ENCODE measurements around the gene CROCC. TPM values are rescaled to one million over a fixed set of nuclear protein-coding genes. Genes with fewer than 3 reads are reported as not detected.

The CROCC gene
- total and polyA plus RNA-seq, 2 experiments from 2014 or later = 15.1 to 106 TPM

DNA sequence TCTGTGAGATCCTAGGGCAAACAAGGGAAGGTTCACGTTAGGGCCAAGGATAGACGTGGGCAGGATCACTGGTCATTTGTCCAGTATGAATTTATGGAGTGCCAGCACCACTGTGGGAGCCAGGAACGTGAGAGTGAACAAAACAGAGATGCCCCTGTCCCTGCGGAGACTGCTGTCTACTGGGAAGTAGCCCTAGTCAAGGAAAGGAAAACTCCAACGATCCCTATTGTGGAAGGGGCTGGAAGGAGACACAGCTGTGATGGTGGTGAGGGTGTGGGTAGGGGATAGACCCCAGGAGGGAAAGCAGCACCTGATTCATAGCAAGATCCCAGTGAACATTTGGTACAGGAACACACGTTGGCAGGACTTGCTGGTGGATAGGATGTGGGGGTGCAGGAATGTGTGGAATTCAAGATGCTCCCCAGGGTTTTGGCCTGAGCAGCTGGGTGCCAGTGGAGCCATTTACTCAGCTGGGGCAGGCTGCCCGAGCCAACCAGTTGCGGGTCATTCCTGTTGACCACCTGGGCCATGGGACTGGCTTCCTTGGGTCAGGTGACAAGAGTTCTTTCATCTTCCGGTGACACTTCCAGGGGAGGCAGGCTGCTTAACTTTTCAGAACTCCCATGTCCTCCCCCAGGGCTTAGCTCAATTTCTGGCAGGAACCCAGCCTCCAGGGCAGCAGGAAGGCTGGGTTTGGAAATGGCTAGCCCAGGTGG, 91.2 kb downstream of the CROCC start:
- Histone ChIP-seq H3K27me3 (ENCODE audit: insufficient read depth) (no peaks in the 10 kb centered on the region), H3F3A (replicated peaks; ENCODE audit: low read depth) (peaks cover 16% of the 10 kb centered on the region; the same call in 1 of the 2 replicates), H3K79me2 (replicated peaks; ENCODE audit: insufficient read depth) (peaks cover 9% of the 10 kb centered on the region), H3K27ac (ENCODE audit: low read depth) (peak overlapping the region; percentile 76), H3K4me2 (peak overlapping the region; percentile 80), H3K4me1 (ENCODE audit: insufficient read depth) (peaks cover 45% of the 10 kb centered on the region), H2AFZ (no peak overlapping the region), H3K36me3 (ENCODE audit: insufficient read depth) (no peaks in the 10 kb centered on the region), H4K20me1 (replicated peaks; ENCODE audit: insufficient read depth) (peaks cover 8% of the 10 kb centered on the region), H3K9me2 (ENCODE audit: insufficient read depth) (no peaks in the 10 kb centered on the region), H3K4me3 (peak overlapping the region; percentile 93; the same call in 1 of the 2 replicates)
- DNase-seq (ENCODE audit: low spot score) = peak; percentile 71
- Mint-ChIP-seq H3K27ac (peak overlapping the region; percentile 31; the same call in 1 of the 2 replicates), H3K4me1 (peaks cover 64% of the 10 kb centered on the region), H3K27me3 (ENCODE audit: insufficient read depth, low read depth, poor library complexity) (peaks cover 27% of the 10 kb centered on the region), H3K4me3 (peak overlapping the region; percentile 75), H3K36me3 (ENCODE audit: low read depth) (peaks cover 5% of the 10 kb centered on the region; the same call in 2 of the 3 replicates), H3K9me3 (no peaks in the 10 kb centered on the region)
- peak; percentile 6 for ATAC-seq
- TF ChIP-seq NANOG (IDR thresholded peaks at IDR 0.05; ENCODE audit: borderline replicate concordance) (no peak), ZNF331 (CRISPR knock-in tag; IDR thresholded peaks at IDR 0.05; ENCODE audit: low read depth) (no peak), POLR2AphosphoS5 (IDR thresholded peaks at IDR 0.05; ENCODE audit: low read depth) (no peak), STAT1 (IDR thresholded peaks at IDR 0.05; ENCODE audit: unreplicated experiment) (no peak), JUNB (IDR thresholded peaks at IDR 0.05; ENCODE audit: unreplicated experiment) (no peak), EZH2phosphoT487 (IDR thresholded peaks at IDR 0.05; ENCODE audit: unreplicated experiment) (no peak), CREB1 (CRISPR knock-in tag; IDR thresholded peaks at IDR 0.05; ENCODE audit: low read depth) (no peak), ZNF114 (CRISPR knock-in tag; IDR thresholded peaks at IDR 0.05) (no peak), EZH2 (IDR thresholded peaks at IDR 0.05; ENCODE audit: low read depth, unreplicated experiment) (no peak)
- TF ChIP-seq, protein P1, sequence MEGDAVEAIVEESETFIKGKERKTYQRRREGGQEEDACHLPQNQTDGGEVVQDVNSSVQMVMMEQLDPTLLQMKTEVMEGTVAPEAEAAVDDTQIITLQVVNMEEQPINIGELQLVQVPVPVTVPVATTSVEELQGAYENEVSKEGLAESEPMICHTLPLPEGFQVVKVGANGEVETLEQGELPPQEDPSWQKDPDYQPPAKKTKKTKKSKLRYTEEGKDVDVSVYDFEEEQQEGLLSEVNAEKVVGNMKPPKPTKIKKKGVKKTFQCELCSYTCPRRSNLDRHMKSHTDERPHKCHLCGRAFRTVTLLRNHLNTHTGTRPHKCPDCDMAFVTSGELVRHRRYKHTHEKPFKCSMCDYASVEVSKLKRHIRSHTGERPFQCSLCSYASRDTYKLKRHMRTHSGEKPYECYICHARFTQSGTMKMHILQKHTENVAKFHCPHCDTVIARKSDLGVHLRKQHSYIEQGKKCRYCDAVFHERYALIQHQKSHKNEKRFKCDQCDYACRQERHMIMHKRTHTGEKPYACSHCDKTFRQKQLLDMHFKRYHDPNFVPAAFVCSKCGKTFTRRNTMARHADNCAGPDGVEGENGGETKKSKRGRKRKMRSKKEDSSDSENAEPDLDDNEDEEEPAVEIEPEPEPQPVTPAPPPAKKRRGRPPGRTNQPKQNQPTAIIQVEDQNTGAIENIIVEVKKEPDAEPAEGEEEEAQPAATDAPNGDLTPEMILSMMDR (conservative IDR thresholded peaks at IDR 0.05; ENCODE audit: low read depth in 2 of 2) = no peak
- TF ChIP-seq, protein P2, sequence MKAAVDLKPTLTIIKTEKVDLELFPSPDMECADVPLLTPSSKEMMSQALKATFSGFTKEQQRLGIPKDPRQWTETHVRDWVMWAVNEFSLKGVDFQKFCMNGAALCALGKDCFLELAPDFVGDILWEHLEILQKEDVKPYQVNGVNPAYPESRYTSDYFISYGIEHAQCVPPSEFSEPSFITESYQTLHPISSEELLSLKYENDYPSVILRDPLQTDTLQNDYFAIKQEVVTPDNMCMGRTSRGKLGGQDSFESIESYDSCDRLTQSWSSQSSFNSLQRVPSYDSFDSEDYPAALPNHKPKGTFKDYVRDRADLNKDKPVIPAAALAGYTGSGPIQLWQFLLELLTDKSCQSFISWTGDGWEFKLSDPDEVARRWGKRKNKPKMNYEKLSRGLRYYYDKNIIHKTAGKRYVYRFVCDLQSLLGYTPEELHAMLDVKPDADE (IDR thresholded peaks at IDR 0.05) = no peak
- TF ChIP-seq, protein P3, sequence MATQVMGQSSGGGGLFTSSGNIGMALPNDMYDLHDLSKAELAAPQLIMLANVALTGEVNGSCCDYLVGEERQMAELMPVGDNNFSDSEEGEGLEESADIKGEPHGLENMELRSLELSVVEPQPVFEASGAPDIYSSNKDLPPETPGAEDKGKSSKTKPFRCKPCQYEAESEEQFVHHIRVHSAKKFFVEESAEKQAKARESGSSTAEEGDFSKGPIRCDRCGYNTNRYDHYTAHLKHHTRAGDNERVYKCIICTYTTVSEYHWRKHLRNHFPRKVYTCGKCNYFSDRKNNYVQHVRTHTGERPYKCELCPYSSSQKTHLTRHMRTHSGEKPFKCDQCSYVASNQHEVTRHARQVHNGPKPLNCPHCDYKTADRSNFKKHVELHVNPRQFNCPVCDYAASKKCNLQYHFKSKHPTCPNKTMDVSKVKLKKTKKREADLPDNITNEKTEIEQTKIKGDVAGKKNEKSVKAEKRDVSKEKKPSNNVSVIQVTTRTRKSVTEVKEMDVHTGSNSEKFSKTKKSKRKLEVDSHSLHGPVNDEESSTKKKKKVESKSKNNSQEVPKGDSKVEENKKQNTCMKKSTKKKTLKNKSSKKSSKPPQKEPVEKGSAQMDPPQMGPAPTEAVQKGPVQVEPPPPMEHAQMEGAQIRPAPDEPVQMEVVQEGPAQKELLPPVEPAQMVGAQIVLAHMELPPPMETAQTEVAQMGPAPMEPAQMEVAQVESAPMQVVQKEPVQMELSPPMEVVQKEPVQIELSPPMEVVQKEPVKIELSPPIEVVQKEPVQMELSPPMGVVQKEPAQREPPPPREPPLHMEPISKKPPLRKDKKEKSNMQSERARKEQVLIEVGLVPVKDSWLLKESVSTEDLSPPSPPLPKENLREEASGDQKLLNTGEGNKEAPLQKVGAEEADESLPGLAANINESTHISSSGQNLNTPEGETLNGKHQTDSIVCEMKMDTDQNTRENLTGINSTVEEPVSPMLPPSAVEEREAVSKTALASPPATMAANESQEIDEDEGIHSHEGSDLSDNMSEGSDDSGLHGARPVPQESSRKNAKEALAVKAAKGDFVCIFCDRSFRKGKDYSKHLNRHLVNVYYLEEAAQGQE (IDR thresholded peaks at IDR 0.05; ENCODE audit: unreplicated experiment) = no peak
- TF ChIP-seq, protein P4, sequence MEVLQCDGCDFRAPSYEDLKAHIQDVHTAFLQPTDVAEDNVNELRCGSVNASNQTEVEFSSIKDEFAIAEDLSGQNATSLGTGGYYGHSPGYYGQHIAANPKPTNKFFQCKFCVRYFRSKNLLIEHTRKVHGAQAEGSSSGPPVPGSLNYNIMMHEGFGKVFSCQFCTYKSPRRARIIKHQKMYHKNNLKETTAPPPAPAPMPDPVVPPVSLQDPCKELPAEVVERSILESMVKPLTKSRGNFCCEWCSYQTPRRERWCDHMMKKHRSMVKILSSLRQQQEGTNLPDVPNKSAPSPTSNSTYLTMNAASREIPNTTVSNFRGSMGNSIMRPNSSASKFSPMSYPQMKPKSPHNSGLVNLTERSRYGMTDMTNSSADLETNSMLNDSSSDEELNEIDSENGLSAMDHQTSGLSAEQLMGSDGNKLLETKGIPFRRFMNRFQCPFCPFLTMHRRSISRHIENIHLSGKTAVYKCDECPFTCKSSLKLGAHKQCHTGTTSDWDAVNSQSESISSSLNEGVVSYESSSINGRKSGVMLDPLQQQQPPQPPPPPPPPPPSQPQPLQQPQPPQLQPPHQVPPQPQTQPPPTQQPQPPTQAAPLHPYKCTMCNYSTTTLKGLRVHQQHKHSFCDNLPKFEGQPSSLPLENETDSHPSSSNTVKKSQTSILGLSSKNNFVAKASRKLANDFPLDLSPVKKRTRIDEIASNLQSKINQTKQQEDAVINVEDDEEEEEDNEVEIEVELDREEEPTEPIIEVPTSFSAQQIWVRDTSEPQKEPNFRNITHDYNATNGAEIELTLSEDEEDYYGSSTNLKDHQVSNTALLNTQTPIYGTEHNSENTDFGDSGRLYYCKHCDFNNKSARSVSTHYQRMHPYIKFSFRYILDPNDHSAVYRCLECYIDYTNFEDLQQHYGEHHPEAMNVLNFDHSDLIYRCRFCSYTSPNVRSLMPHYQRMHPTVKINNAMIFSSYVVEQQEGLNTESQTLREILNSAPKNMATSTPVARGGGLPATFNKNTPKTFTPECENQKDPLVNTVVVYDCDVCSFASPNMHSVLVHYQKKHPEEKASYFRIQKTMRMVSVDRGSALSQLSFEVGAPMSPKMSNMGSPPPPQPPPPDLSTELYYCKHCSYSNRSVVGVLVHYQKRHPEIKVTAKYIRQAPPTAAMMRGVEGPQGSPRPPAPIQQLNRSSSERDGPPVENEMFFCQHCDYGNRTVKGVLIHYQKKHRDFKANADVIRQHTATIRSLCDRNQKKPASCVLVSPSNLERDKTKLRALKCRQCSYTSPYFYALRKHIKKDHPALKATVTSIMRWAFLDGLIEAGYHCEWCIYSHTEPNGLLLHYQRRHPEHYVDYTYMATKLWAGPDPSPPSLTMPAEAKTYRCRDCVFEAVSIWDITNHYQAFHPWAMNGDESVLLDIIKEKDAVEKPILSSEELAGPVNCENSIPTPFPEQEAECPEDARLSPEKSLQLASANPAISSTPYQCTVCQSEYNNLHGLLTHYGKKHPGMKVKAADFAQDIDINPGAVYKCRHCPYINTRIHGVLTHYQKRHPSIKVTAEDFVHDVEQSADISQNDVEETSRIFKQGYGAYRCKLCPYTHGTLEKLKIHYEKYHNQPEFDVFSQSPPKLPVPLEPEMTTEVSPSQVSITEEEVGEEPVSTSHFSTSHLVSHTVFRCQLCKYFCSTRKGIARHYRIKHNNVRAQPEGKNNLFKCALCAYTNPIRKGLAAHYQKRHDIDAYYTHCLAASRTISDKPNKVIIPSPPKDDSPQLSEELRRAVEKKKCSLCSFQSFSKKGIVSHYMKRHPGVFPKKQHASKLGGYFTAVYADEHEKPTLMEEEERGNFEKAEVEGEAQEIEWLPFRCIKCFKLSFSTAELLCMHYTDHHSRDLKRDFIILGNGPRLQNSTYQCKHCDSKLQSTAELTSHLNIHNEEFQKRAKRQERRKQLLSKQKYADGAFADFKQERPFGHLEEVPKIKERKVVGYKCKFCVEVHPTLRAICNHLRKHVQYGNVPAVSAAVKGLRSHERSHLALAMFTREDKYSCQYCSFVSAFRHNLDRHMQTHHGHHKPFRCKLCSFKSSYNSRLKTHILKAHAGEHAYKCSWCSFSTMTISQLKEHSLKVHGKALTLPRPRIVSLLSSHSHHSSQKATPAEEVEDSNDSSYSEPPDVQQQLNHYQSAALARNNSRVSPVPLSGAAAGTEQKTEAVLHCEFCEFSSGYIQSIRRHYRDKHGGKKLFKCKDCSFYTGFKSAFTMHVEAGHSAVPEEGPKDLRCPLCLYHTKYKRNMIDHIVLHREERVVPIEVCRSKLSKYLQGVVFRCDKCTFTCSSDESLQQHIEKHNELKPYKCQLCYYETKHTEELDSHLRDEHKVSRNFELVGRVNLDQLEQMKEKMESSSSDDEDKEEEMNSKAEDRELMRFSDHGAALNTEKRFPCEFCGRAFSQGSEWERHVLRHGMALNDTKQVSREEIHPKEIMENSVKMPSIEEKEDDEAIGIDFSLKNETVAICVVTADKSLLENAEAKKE (CRISPR knock-in tag; IDR thresholded peaks at IDR 0.05) = no peak; the same call in 1 of the 2 replicates
